ENCODE results near the gene CLPTM1L.

CLPTM1L gene

DNA sequence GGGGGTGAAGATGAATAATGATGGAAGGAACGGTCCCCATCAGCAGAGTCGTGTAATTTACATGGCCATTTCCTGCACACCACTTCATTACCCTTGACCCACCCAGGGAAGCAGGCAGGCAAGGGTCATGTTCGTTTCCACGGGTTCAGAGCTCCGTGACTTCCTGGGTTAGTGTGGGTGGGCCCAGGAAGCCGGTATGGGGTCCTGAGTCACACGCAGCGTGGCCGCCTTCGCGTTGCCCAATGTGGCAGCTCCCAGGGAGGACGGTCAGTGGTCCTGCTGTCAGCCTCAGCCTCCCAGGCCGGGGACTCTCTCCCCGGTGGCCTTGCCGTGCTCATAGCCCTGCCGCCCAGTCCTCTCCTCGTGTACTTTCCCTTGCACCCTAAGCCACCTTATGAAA, 44.9 kb downstream of the CLPTM1L start:
- no peaks in the 10 kb centered on the region for H4K20me1 ChIP-seq (ENCODE audit: insufficient read depth)
- no peaks in the 10 kb centered on the region for H3K27me3 ChIP-seq (ENCODE audit: insufficient read depth, low read depth)
- H3K79me2 ChIP-seq (ENCODE audit: insufficient read depth, low read depth), result no peaks in the 10 kb centered on the region
- H3K4me2 ChIP-seq, result no peak overlapping the region
- no peak overlapping the region for H3K4me3 ChIP-seq (IDR thresholded peaks at IDR 0.05; ENCODE audit: insufficient read depth, low read depth, low read length)
- no peaks in the 10 kb centered on the region for H3K36me3 ChIP-seq (ENCODE audit: insufficient read depth)
- TF ChIP-seq, protein P1, sequence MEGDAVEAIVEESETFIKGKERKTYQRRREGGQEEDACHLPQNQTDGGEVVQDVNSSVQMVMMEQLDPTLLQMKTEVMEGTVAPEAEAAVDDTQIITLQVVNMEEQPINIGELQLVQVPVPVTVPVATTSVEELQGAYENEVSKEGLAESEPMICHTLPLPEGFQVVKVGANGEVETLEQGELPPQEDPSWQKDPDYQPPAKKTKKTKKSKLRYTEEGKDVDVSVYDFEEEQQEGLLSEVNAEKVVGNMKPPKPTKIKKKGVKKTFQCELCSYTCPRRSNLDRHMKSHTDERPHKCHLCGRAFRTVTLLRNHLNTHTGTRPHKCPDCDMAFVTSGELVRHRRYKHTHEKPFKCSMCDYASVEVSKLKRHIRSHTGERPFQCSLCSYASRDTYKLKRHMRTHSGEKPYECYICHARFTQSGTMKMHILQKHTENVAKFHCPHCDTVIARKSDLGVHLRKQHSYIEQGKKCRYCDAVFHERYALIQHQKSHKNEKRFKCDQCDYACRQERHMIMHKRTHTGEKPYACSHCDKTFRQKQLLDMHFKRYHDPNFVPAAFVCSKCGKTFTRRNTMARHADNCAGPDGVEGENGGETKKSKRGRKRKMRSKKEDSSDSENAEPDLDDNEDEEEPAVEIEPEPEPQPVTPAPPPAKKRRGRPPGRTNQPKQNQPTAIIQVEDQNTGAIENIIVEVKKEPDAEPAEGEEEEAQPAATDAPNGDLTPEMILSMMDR (conservative IDR thresholded peaks at IDR 0.05; ENCODE audit: low read depth, low read length), result no peak
- H3K9ac ChIP-seq, result no peak overlapping the region
- no peak overlapping the region for H3K27ac ChIP-seq
- H2AFZ ChIP-seq (ENCODE audit: low read depth), result no peak overlapping the region
- H3K4me1 ChIP-seq (ENCODE audit: low read depth, poor library complexity, severe bottlenecking), result peaks cover 12% of the 10 kb centered on the region

DNA sequence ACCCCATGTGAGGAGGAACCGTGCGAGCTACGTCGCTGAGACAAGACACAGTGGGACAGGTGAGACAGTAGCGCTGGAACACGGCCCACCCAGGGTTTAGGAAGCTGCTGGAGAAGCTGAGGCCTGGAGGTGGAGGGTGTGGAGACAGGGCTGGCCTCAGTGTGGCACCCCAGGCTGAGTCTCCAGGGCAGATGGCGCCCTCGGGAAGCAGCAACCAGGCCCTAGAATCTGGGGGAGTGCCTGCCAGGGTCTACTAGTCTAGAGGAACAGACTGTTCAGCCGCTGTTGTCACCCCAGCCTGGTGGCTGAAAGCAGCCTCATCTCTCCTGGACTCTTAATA, 45.4 kb downstream of the CLPTM1L start:
- no peaks in the 10 kb centered on the region for H3K27me3 ChIP-seq (ENCODE audit: insufficient read depth, low read depth)
- TF ChIP-seq, protein P1 (conservative IDR thresholded peaks at IDR 0.05; ENCODE audit: low read depth, low read length), result no peak
- no peak overlapping the region for H3K27ac ChIP-seq
- no peaks in the 10 kb centered on the region for H3K36me3 ChIP-seq (ENCODE audit: insufficient read depth)
- no peak overlapping the region for H3K9ac ChIP-seq
- no peaks in the 10 kb centered on the region for H4K20me1 ChIP-seq (ENCODE audit: insufficient read depth)
- no peak overlapping the region for H3K4me2 ChIP-seq
- no peak overlapping the region for H3K4me3 ChIP-seq (IDR thresholded peaks at IDR 0.05; ENCODE audit: insufficient read depth, low read depth, low read length)
- H3K4me1 ChIP-seq (ENCODE audit: low read depth, poor library complexity, severe bottlenecking), result peaks cover 14% of the 10 kb centered on the region
- H2AFZ ChIP-seq (ENCODE audit: low read depth), result no peak overlapping the region
- H3K79me2 ChIP-seq (ENCODE audit: insufficient read depth, low read depth), result no peaks in the 10 kb centered on the region

DNA sequence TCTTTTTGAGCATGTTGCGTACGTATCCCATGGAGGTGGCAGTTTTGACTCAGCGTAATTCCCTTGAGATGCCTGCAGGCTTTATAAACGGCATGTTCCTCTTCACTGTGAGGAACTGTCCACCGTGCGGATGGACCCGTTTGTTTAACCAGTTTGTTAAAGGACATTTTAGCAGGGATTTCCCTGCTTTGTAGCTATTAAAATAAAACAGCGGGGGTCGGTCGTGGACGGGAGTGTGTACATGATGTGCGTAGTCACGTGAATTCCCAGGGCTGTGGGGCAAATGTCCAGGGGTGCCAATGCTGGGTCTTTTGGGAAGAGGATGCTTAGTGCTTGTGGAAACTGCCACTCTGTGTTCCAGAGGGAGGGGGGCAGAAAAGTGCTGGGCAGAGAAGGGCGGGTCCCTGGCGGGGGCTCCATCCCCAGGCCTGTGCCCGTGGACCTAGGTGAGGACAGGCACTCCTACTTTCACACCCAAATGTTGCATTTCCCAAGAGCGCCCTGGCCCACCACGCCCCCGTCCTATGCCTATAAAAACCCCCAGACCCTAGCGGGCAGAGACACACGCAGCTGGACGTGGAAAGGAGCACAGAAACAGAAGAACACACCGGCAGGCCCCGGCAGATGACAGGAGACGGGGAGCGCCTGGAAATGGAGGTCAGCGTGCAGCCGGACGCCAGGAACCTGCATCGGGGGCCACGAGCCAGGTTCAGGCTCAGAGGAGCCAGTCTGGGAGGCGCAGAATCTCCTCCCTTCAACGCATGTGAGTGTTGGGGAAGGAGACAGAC, 46.0 kb downstream of the CLPTM1L start:
- Histone ChIP-seq H3K4me1 (ENCODE audit: low read depth, poor library complexity, severe bottlenecking) (peaks cover 15% of the 10 kb centered on the region), H3K79me2 (ENCODE audit: insufficient read depth, low read depth) (no peaks in the 10 kb centered on the region), H3K27ac (no peak overlapping the region), H3K4me2 (no peak overlapping the region), H3K4me3 (IDR thresholded peaks at IDR 0.05; ENCODE audit: insufficient read depth, low read depth, low read length) (no peak overlapping the region), H3K9ac (no peak overlapping the region), H2AFZ (ENCODE audit: low read depth) (no peak overlapping the region), H3K36me3 (ENCODE audit: insufficient read depth) (no peaks in the 10 kb centered on the region), H4K20me1 (ENCODE audit: insufficient read depth) (no peaks in the 10 kb centered on the region), H3K27me3 (ENCODE audit: insufficient read depth, low read depth) (no peaks in the 10 kb centered on the region)
- TF ChIP-seq, protein P1 (conservative IDR thresholded peaks at IDR 0.05; ENCODE audit: low read depth, low read length), result no peak

DNA sequence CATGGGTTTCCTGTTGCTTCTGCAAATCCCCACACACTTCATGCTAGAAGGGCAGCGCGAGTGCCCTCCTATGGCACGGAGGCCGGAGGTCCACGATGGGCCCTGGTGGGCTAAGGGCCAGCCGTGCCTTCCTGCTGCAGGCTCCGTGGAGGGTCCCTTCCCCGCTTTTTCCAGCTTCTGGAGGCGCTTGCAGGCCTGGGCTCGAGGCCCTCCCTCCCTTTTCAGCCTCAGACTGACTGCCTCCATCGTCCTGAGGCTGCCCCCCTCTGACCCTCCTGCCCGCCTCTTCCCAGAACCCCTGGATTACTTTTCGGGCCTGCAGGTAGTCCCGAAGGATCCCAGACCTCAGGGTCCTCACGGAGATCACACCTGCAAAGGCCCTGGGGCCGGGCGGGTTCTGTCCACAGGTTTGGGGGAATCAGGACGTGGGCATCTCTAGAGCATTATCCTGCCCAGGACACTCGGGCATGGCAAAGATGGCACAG, 46.8 kb downstream of the CLPTM1L start:
- H3K27ac ChIP-seq, result no peak overlapping the region
- H3K27me3 ChIP-seq (ENCODE audit: insufficient read depth, low read depth), result no peaks in the 10 kb centered on the region
- H4K20me1 ChIP-seq (ENCODE audit: insufficient read depth), result no peaks in the 10 kb centered on the region
- peaks cover 15% of the 10 kb centered on the region for H3K4me1 ChIP-seq (ENCODE audit: low read depth, poor library complexity, severe bottlenecking)
- no peaks in the 10 kb centered on the region for H3K79me2 ChIP-seq (ENCODE audit: insufficient read depth, low read depth)
- H2AFZ ChIP-seq (ENCODE audit: low read depth), result no peak overlapping the region
- H3K4me3 ChIP-seq (IDR thresholded peaks at IDR 0.05; ENCODE audit: insufficient read depth, low read depth, low read length), result no peak overlapping the region
- no peak overlapping the region for H3K9ac ChIP-seq
- no peaks in the 10 kb centered on the region for H3K36me3 ChIP-seq (ENCODE audit: insufficient read depth)
- H3K4me2 ChIP-seq, result no peak overlapping the region
- TF ChIP-seq, protein P1 (conservative IDR thresholded peaks at IDR 0.05; ENCODE audit: low read depth, low read length), result no peak
